GM04503 (cell line): ENCODE data around the gene NCOA7.
"Not testable (repeated sequence)": the region's sequence is repeated elsewhere in the genome, so short reads cannot be mapped to it uniquely, and the experiment has no call there.

Experiments
- DNase-seq: peaks from one replicate; pipeline ENCODE4 v3.0.0-alpha.2; 2012; ENCODE audit warnings: low read depth

NCOA7 gene

GRCh38 chr6:125924169-125924568 is 133.4 kb downstream of the NCOA7 start:
- no peak for DNase-seq

DNA sequence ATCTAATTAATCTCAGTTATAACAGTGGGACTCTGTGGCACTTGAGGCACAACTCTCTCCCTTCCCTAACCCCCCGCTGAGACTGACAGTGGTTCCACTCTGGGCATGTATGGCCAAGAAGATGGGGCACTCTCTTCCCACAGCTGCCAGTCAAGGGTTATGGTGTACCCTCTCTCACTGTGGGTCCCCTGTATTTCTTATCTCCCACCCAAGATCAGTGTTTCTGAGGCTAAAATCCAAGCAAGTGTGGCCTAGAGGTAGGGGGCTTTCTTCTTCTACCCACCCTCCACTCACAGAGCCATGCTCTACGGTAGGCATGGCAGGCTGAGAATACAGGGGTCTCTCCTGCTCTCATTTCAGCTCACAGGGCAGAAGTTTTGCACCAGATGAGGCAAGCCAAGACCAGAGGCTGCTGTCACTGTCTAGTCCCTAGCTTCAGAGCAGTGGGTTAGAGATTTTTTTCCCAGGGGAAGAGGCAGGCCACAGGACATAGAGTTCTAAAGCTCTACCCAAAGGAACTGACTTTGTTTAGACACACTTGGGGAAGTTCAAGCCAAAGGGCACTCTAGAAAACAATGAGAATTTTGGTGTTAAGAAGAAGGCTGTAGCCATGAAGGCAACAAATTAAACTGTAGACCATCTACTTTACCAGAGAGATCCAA is 134.1 kb downstream of the NCOA7 start:
- no peak for DNase-seq

GRCh38 chr6:125926711-125927110 is 136.0 kb downstream of the NCOA7 start:
- no peak for DNase-seq

DNA sequence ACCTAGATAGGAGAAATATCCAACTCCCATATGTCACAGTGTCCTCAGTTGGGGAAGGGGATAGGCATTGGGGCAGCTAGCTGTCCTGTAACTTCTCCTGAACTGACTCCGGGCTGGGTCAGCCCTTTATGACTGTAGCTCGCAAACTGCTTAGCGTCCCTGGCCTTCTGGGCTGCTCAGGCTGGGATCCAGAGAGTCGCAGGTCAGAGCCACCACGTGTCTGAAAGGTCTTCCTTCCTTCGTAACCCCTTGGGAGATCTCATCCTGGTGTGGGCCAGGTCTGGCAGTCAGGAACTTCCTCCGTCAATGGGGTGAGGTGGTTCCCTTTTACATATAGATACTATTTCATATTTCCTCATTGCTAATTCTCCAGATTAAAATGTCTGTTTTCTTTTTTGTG is 137.0 kb downstream of the NCOA7 start:
- DNase-seq = no peak

DNA sequence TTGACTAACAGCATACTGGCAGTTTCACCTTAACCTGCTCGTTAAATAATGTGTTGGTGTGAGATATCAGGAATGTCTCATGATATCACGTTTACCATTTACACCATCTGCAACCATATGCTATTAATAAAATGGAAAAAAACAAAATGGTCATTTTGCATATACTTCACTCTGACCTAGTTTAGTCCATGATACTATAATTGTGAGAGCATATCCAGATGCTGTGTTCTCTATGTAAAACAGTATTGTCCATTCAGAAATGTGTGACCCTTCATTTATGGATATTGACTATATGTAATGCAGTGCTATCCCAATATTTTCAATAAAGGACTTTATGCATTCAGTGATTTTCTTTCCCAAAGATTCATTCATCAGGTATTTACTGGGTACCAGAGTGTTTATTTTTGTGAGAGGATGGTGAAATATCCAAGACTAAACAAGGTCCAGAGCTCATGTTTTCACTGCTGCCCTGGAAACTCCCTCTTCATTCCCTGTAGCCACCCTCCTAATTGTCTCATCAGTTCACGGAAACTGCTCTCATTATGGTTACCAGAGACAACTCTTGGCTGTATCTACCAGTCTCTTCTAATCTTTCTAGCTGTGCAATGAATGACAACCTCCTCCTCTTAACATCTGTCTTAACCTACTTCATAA is 140.1 kb downstream of the NCOA7 start:
- no peak for DNase-seq

DNA sequence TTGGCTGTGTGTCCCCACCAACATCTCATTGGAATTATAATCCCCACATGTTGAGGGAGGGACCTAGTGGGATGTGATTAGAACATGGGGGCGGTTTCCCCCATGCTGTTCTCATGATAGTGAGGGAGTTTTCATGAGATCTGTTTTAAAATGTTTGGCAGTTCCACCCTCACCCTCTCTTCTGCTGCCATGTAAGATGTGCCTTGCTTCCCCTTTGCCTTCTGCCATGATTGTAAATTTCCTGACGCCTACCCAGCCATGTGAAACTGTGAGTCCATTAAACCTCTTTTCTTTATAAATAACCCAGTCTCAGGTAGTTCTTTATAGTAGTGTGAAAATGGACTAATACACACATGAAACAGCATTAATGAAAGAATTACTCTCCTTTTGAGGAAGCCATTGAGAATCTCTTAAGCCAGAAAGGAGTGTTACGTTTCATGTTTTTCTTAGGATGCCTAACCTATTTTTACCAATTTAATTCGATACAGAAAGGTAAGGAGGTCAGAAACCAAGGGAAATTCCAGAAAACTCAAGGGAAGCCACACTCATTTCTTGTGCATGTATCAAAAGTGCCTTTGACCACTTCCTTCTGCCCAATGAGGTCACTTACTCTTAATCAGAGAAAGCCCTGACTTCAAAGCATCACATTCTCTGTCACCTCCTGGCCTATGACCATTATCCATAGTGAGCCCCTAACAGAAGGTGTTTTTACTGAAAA is 141.1 kb downstream of the NCOA7 start:
- no peak for DNase-seq

- DNase-seq = no peak
Measured at GRCh38 chr6:125932451-125932795, 141.7 kb downstream of the NCOA7 start.

DNA sequence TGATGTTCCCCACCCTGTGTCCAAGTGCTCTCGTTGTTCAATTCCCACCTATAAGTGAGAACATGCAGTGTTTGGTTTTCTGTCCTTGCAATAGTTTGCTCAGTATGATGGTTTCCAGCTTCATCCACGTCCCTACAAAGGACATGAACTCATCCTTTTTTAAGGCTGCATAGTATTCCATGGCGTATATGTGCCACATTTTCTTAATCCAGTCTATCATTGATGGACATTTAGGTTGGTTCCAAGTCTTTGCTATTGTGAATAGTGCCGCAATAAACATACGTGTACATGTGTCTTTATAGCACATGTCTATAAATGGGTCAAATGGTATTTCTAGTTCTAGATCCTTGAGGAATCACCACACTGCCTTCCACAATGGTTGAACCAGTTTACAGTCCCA is 144.8 kb downstream of the NCOA7 start:
- not testable (repeated sequence) for DNase-seq

DNA sequence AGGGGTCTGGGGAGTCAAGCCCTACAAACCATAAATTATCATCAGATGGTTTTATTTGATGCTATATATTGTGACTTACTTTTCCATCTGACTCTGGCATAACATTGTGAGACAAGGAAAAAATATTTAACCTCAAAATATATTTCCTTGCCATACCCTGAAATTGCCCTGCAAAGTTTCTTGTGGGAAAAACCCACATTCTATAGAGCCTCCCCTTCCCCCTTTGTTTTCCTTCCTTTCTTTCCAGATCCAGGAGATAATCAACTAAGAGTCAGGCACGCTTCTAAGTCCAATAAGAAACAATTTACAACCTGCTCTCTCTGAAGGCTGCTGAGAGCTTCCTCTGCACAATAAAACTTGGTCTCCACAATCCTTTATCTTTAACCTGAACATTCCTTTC is 148.3 kb downstream of the NCOA7 start:
- no peak for DNase-seq

- DNase-seq = no peak
Measured at GRCh38 chr6:125939791-125940190, 149.0 kb downstream of the NCOA7 start.

- DNase-seq = no peak
Measured at GRCh38 chr6:125940247-125941041, 149.7 kb downstream of the NCOA7 start.

DNA sequence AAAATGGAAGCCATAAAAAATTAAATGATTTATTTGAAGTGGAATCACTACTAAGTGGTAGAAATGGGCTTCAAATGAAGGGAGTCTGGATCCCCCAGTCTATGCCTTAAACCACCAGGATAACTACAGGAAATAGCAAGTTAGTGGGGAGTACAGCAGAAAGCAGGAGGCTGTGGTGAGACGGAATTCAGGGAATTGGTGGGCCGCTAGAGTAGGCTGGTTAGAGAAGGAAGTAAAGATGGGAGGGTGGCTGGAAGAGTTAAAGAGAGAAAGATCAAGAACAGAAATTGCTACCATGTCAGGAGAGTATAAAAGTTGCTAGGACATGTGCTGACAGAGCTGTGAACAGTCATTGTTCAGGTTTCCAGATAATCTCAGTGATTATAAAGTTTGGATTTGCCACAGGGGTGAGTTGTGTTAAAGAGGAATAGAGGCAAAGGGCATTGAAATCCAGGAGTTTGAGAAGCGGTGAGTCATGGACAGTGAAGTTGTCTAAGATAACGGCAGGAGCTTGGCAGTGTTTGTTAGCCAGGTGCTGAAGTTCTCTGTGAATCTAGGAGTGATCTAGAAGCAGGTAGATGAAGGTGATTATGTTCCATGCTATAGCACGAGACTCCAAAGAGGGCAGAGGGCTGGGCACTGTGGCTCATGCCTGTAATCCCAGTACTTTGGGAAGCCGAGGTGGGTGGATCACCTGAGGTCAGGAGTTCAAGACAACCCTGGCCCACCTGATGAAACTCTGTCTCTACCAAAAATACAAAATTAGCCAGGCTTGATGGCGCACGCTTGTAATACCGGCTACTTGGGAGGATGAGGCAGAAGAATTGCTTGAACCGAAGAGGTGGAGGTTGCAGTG is 152.1 kb downstream of the NCOA7 start:
- no peak for DNase-seq

DNA sequence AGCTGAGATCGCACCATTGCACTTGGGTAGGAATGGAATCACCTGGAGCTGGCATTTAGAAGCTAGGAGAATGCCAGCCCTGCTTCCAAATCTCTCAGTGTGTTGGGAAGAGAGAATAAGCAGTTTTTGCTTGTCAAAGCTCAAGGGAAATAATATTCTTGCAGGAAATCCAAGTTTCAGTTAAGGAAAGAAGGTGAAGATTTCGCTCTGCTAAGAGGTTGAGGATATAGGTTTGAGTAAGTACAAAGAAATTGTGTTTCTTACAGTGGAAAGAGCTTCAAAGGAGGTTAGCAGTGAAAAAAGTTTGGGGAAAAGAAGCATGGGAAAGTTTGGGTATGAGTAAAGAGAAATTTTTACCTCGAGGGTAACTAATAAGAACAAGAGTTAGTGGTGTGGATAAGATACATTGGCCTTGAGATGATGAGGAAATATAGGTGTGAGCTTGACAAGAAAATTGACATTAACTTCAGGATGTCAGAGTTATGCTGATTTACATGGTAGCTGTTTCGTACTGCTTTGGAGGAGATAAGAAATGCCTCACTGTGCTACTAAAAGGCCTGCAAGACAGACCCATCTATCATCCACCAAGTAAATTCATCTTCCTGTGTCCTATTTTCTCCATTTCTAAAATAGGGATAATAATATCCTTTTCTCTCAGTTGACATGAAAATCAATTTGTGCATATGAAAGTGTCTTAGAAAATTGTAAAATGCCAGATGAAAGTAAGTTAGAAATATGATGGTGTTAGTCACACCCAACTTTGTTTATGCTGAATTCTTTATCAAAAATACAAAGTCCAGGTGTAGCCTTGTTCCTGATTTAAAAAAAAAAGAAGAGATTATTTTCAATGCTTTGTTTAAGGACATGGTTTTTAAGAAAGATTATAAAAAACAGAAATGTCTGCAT is 153.0 kb downstream of the NCOA7 start:
- DNase-seq = no peak

GRCh38 chr6:125944434-125944816 is 153.7 kb downstream of the NCOA7 start:
- DNase-seq = peak; percentile 31

DNA sequence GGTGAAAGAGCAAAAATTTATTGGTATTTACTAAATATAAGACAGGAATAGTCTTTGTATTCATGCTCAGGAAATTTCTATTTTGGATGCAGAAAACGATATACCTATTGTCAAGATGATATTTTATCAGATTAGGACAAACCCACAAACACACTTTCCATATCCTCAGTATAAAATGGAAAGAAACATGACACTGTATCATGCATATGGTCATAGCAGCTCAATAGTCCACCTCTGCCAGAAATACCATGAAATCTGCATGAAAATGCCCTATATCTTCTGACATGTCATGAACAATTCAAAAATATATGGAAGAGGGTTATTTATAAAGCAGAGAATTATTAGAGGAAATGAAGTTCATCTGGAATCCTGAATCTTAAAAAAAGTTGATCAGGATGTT is 154.1 kb downstream of the NCOA7 start:
- no peak for DNase-seq

DNA sequence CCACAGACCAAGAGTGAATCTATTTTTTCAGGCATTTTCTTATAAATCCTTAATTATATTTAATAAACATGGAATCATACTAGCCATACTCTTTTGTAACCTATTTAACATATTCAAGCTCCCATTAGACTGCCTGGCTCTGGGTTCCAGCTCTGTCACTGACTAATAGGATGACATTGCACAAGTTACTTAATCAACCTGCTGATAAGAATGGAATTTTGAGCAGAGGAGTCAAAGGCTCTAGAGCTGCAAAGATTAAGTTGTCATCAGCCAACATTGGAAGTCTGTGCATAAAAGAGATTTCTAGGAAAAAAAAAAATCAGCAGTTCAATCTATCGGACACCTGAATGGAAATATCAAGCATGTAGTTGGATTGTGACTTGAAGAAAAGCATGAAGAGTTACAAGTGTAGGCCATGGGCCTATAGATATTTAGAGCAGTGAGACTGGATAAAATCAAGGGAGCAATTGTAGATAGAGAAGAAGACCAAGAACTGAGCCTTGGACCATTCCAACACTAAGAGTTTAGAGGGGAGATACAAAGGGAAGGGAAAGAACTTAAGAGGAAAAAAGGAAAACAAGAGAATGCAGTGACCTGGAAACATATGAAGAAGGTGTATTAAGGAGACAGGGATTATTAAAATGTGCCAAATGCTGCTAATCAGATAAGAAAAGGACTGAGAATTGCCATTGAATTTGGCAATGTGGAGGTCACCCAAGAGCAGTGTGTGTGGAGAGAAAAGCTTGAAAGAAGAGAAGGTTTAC is 154.8 kb downstream of the NCOA7 start:
- no peak for DNase-seq

- DNase-seq = no peak
Measured at GRCh38 chr6:125947615-125948014, 156.9 kb downstream of the NCOA7 start.

DNA sequence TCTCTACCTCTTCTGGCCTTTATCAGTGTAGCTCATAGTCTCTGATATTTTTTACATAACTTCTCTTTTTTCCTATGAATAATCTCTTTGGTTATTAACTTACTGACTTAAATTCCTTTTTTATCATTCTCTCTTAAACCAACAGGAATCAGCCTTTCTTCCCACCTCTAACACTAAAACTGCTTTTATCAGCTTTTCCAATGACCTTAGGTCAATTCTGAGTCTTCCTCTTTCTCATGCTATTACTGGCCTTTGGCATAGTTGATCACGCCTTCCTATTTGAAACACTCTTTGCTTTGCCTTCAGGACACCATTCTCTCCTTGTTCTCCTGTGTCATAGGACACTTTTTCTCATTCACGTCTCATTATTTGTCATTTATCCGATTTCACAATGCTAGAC is 157.7 kb downstream of the NCOA7 start:
- DNase-seq = no peak

DNA sequence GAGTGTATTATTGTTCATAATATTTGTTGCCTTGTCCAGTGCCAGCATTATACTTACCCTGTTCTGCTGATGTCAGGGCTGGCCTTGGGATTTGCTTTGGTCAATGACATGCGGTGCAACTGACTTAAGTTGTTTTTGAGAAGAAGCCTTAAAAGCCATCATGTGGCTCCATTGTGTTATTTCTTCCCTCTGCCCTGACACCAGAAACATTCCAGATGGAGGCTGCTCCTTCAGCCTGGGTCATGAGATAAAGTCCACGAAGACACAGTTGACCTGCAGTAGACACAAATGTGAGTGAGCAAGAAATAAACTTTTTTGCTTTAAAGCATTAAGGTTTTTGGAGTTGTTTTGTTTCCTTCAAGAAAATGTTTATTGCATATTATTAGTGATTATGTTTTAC is 158.3 kb downstream of the NCOA7 start:
- no peak for DNase-seq

GRCh38 chr6:125950293-125950692 is 159.5 kb downstream of the NCOA7 start:
- DNase-seq = no peak
